Measurements from ENCODE around the gene TRPM3. TPM values are rescaled to one million over a fixed set of nuclear protein-coding genes. Genes with fewer than 3 reads are reported as not detected.

The TRPM3 gene
- under 1 TPM in 1 of 6 experiments, not detected in 5; 0.02 TPM for total RNA-seq (2021; fragmentation: NEBNext Ultra II Directional; extraction: Animal tissue kit (Norgen Biotek cat#: 25700))
- long read RNA-seq, partial matches to known transcripts = 0 of 1 reads
- long read RNA-seq, other reads (novel, unspliced or antisense) = 1 of 1 reads

DNA sequence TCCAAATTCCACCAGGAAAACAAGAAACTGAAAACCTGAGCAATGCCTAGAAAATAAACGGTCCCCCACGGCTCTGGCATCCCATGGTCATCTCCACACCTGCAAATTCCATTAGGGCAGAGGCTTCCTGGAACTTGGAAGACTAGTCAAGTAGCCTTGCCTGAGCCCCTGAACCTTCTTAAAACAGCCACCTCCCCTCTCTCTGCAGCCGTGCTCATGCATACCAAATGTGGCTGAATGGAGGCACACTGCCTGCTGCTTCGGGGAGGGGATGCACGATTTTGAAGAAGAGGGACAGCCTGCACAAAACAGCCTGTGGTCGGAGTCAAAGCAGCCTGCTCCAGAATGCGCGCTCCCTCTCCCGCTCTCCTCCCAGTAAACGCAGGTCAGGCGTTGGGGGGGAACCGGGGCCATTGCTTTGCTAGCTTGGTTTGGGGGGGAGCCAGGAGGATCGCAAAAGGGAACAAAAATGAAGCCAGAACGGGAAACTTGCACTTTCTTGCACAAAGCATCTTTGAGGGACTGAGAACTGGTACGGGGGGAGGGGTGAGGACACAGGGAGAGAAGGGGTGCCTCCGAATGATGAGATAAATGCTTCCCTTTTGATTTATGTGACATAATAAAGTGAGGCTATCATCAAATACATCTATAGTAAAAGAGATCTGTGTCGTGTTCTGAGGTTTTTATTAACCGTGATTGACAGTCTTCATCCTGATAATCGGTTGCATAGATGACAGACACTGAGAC, at the start of gene TRPM3:
TSS of gene TRPM3 (minus strand) at position 347 of the 747 bp plus-strand sequence. CDS start at position 80, 267 bp downstream.
- Mint-ChIP-seq H3K27ac (no peak within 1 kb of the TSS), H3K27me3 (ENCODE audit: insufficient read depth) (peaks cover 15% of the 10 kb centered on the region), H3K4me3 (no peak within 1 kb of the TSS), H3K9me3 (no peaks in the 10 kb centered on the region), H3K36me3 (ENCODE audit: low read depth) (no peaks in the 10 kb centered on the region), H3K4me1 (ENCODE audit: low read depth) (no peaks in the 10 kb centered on the region)
- TF ChIP-seq, protein P1, sequence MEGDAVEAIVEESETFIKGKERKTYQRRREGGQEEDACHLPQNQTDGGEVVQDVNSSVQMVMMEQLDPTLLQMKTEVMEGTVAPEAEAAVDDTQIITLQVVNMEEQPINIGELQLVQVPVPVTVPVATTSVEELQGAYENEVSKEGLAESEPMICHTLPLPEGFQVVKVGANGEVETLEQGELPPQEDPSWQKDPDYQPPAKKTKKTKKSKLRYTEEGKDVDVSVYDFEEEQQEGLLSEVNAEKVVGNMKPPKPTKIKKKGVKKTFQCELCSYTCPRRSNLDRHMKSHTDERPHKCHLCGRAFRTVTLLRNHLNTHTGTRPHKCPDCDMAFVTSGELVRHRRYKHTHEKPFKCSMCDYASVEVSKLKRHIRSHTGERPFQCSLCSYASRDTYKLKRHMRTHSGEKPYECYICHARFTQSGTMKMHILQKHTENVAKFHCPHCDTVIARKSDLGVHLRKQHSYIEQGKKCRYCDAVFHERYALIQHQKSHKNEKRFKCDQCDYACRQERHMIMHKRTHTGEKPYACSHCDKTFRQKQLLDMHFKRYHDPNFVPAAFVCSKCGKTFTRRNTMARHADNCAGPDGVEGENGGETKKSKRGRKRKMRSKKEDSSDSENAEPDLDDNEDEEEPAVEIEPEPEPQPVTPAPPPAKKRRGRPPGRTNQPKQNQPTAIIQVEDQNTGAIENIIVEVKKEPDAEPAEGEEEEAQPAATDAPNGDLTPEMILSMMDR (IDR thresholded peaks at IDR 0.05) = no peak
- DNase-seq = no peak

DNA sequence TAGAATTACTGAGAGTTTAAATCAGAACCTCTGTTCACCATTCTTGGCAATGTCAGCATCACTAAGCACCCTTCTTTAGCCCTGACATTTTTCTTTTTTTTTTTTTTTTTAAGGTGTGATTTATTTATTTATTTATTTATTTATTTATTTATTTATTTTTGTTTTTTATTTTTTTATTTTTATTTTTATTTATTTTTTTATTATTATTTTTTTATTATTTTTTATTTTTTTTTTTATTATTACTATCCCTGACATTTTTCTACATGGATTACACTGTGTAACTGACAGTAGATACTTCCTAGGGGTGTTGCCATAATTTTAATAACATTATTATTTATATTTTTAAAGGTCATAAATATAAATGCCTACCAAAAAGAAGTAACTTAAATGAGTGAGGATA, 47.0 kb upstream of the TRPM3 start:
- H3K27ac Mint-ChIP-seq = no peak overlapping the region
- no peak overlapping the region for H3K4me3 Mint-ChIP-seq
- DNase-seq = no peak
- TF ChIP-seq, protein P1 (IDR thresholded peaks at IDR 0.05) = no peak
- H3K36me3 Mint-ChIP-seq (ENCODE audit: low read depth) = no peaks in the 10 kb centered on the region
- no peaks in the 10 kb centered on the region for H3K4me1 Mint-ChIP-seq (ENCODE audit: low read depth)
- H3K9me3 Mint-ChIP-seq = no peaks in the 10 kb centered on the region
- H3K27me3 Mint-ChIP-seq (ENCODE audit: insufficient read depth) = peaks cover 5% of the 10 kb centered on the region; the same call in 1 of the 2 replicates

DNA sequence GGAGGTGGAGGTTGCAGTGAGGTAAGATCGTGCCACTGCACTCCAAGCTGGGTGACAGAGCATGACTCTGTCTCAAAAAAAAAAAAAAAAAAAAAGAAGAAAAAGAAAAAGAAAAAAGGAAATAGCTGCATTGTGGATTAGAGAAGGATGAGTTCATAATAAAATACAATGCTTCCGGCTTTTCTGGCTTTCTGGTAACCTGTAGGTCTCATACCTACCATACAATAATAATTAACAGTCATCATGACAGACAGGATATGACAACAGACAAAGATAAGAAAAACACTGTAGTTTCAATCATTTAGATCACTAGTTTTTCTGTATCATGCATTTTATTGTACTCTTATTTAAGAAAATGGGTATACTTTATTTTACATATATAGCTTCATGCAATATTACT, 40.7 kb upstream of the TRPM3 start:
- TF ChIP-seq, protein P1 (IDR thresholded peaks at IDR 0.05) = no peak
- H3K27me3 Mint-ChIP-seq (ENCODE audit: insufficient read depth) = no peaks in the 10 kb centered on the region; the same call in 1 of the 2 replicates

DNA sequence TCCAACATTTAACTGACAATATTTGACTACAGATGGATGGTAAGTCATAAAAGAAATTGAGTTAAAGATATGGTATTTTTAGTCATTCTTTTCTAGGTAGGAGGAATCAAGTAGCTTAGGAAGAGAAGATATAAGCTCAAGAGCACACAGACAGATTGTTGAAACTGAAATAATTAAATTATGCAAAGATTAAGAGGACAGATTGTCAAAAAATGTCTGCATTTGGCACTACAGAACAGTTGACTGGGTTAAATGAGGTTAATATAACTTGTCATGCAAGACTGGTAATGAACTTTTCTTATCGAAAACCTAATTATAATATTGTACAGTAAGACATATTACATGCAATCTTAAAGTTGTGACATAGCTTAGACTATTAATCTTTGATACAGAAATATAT, 36.3 kb upstream of the TRPM3 start:
- H3K36me3 Mint-ChIP-seq (ENCODE audit: low read depth) = no peaks in the 10 kb centered on the region
- DNase-seq = no peak
- H3K27me3 Mint-ChIP-seq (ENCODE audit: insufficient read depth) = no peaks in the 10 kb centered on the region
- H3K4me1 Mint-ChIP-seq (ENCODE audit: low read depth) = no peaks in the 10 kb centered on the region
- no peak overlapping the region for H3K4me3 Mint-ChIP-seq
- no peak overlapping the region for H3K27ac Mint-ChIP-seq
- no peaks in the 10 kb centered on the region for H3K9me3 Mint-ChIP-seq
- TF ChIP-seq, protein P1 (IDR thresholded peaks at IDR 0.05) = no peak

More for the DNA sequence above, 40.7 kb upstream of the TRPM3 start:
- Mint-ChIP-seq H3K4me1 (ENCODE audit: low read depth) (no peaks in the 10 kb centered on the region), H3K4me3 (no peak overlapping the region), H3K36me3 (ENCODE audit: low read depth) (no peaks in the 10 kb centered on the region), H3K9me3 (no peaks in the 10 kb centered on the region), H3K27ac (no peak overlapping the region)
- DNase-seq = no peak

DNA sequence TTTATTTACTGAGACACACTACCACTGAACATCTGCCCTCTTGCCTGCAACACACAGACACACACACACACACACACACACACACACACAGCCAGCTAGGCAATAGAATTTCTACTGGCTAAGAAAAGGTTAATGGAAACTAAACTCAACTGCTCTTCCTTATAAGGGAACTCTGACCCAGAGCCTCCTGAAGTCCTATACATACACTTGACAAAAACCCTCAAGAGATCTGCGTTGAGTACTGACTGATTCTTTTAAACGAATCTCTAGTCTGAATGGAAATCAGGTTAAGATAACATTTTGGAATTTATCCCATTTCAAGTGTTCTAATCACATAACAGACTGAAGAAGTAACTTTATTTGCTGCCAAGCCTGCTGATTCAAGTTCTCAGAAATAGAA, 25.9 kb upstream of the TRPM3 start:
- Mint-ChIP-seq H3K4me3 (no peak overlapping the region), H3K27ac (no peak overlapping the region), H3K27me3 (ENCODE audit: insufficient read depth) (peaks cover 2% of the 10 kb centered on the region; the same call in 1 of the 2 replicates), H3K4me1 (ENCODE audit: low read depth) (no peaks in the 10 kb centered on the region), H3K9me3 (no peaks in the 10 kb centered on the region), H3K36me3 (ENCODE audit: low read depth) (no peaks in the 10 kb centered on the region)
- DNase-seq = no peak
- TF ChIP-seq, protein P1 (IDR thresholded peaks at IDR 0.05) = no peak

Data from HFFc6 (cell line).